IPS DF 4.7 (cell line): Measurements from ENCODE around the gene RNF168.
"Not testable (repeated sequence)": the region's sequence is repeated elsewhere in the genome, so short reads cannot be mapped to it uniquely, and the experiment has no call there.

Source experiments
- DNase-seq: peaks from one replicate; pipeline ENCODE4 v3.0.0-alpha.2; 2013; ENCODE audit warnings: low spot score; ENCODE audit errors: extremely low read depth

Gene RNF168

GRCh38 chr3:196514913-196515621 lies 11.5 kb upstream of the RNF168 start, which contains the start of gene SMCO1:
TSS of gene SMCO1 (minus strand) at chr3:196515346. CDS start at chr3:196515209, 137 bp downstream.
- no peak for DNase-seq

- no peak for DNase-seq
Measured at GRCh38 chr3:196514350-196514716, 10.8 kb upstream of the RNF168 start.

GRCh38 chr3:196513697-196514349 lies 10.3 kb upstream of the RNF168 start:
- DNase-seq = no peak

GRCh38 chr3:196511646-196512425 lies 8.3 kb upstream of the RNF168 start:
- DNase-seq = not testable (repeated sequence)

GRCh38 chr3:196511108-196511507 lies 7.5 kb upstream of the RNF168 start:
- DNase-seq = not testable (repeated sequence)

DNA sequence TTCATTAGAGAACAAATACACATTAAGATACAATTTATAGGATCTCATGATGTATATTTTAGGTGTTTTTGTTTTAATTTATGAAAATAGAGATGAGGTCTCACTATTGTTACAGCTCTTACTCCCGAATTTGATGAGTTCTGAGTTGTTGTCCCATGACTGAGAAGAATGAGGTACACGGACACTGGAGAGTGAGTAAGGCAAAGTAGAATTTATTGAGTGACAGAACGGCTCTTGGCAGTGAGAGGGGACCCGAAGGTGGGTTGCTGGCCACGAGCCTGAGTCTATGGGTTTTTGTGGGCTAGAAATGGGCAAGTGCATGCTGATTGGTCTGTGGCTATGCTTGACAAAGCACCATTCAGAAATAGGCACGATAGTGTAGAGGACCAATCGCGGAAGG lies 3.1 kb upstream of the RNF168 start:
- no peak for DNase-seq

DNA sequence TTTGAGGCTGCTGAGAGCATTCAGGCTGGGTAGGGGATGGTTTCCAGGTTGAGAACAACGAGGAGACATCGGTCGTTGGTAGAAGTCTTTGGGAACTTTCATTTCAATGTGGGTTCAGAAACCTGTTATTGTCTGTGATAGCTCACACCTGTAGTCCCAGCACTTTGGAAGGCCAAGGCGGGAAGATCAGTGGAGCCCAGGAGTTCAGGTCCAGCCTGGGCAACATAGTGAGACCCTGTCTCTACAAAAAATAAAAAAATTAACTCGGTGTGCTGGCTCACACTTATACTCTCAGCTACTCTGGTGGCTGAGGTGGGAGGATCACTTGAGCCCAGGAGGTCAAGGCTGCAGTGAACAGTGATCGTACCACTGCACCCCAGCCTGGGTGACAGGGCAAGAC lies 988 bp upstream of the RNF168 start:
- no peak for DNase-seq

DNA sequence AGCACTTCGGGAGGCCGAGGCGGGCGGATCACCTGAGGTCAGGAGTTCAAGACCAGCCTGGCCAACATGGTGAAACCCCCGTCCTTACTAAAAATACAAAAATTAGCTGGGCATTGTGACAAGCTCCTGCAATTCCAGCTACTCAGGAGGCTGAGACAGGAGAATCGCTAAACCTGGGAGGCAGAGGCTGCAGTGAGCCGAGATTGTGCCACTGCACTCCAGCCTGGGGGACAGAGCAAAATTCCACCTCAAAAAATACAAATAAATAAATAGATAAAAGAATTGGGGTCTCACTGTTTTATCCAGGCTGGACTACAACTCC lies 470 bp upstream of the RNF168 start:
- DNase-seq = not testable (repeated sequence)

GRCh38 chr3:196502775-196503195 lies 783 bp downstream of the RNF168 start:
- DNase-seq = no peak

- DNase-seq = no peak
Measured at GRCh38 chr3:196501316-196502044, 2.1 kb downstream of the RNF168 start.

- DNase-seq = no peak
Measured at GRCh38 chr3:196499807-196500524, 3.6 kb downstream of the RNF168 start.

DNA sequence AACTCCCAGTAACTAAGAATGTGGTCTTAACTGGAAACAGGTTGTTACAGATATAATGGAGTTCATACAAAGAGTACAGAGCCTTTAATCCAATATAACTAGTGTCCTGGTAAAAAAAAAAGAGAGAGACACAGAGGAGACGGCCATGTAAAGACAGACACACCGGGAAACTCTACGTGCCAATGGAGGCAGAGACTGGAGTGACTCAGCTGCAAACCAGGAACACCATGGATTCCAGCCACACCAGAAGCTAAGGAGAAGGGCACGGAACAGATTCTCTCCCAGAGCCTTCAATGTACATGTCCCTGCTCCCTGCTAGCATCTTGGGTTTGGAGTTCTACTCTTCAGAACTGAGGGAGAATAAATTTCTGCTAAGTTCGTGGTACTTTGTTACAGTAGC lies 4.5 kb downstream of the RNF168 start:
- no peak for DNase-seq

- no peak for DNase-seq
Measured at GRCh38 chr3:196498297-196498696, 5.3 kb downstream of the RNF168 start.

GRCh38 chr3:196496183-196496582 lies 7.4 kb downstream of the RNF168 start:
- no peak for DNase-seq

DNA sequence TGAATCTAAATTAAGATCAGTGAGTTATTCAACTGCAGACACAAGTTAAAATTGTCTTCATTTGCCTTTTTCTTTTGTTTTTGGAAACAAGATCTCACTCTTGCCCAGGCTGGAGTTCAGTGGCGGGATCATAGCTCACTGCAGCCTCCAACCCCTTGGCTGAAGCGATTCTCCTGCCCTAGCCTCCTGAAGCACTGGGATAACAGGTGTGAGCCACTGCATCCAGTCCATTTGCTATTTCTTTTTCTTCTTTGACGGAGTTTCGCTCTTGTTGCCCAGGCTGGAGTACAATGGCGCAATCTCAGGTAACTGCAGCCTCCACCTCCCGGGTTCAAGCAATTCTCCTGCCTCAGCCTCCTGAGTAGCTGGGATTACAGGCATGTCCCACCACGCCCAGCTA lies 10.3 kb downstream of the RNF168 start:
- DNase-seq = no peak

DNA sequence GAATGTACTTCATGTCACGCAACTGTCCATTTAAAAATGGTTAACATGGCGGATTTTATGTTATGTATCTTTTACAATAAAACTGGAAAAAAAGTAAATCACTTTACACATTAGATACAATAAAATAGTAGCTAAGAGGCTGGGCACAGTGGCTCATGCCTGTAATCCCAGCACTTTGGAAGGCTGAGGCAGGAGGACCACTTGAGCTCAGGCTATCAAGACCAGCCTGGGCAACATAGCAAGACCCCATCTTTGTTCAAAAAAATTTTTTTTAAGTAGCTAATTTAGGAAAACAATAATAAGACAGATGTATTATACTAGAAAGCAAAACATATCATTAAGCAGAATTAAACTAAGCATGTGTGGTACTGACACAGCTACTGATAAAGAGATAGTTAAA lies 11.5 kb downstream of the RNF168 start:
- no peak for DNase-seq

- DNase-seq = no peak
Measured at GRCh38 chr3:196489747-196490146, 13.8 kb downstream of the RNF168 start.

DNA sequence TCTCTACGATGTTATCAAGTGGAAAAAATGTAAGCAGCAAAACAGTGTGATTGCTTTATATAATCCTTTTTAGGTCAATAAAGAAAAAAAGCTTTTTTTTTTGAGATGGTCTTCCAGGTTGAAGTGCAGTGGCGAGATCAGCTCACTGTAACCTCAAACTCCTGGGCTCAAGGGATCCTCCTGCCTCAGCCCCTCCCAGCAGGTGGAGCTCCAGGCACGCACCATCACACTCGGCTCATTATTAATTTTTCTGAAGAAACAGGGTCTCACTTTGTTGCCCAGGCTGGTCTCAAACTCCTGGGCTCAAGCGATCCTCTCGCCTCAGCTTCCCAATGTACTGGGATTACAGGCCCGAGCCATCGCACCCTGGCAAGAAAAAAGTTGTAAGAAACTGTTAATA lies 17.3 kb downstream of the RNF168 start:
- no peak for DNase-seq

GRCh38 chr3:196477678-196478077 lies 25.9 kb downstream of the RNF168 start:
- DNase-seq = no peak

DNA sequence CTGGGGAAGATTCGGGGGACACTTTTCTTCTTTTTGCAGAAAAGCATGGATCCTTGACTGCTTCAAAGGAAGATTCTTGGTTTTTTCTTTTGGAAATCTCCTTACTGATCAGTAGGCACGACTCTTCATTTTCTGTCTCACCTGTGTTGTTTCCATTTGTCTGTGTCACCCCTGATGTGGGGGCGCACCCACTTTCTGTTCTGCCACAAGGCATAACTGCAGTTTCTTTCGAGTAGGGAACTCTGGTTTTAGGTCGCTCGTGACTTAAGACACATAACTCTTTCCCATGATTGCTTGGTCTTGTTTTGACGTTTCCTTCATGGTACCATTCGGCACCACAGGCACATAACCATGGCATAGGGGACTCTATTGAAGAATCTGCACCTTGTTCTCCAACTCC lies 31.3 kb downstream of the RNF168 start:
- no peak for DNase-seq

DNA sequence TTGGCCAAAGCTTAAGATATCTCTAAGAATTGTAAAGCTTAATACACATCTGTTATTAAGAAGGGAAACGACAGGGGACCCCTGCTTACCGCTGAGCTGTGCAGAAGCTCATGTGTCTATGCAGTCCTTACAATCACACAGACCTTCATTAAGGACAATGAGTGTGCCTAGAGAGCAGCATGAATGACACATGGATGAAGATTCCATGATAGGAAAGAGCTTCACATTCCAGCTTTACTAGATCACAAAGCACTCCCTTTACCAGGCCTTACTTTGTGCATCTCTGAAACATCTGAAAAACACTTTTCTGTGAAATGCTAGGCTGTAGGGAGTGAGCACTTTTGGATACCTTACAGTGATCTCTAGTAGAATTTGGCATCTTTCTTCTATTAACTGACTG lies 32.0 kb downstream of the RNF168 start:
- DNase-seq = no peak
